ENCODE data around the gene GPER1. TPM values are rescaled to one million over a fixed set of nuclear protein-coding genes. Genes with fewer than 3 reads are reported as not detected.

The GPER1 gene
- total and polyA plus RNA-seq, 2 experiments from 2014 or later = 0.89 TPM; not detected in 1

GRCh38 chr7:1049801-1050200, 38.1 kb upstream of the GPER1 start (continued):
- TF ChIP-seq ZNF331 (CRISPR knock-in tag; IDR thresholded peaks at IDR 0.05; ENCODE audit: low read depth) = no peak
- TF ChIP-seq EZH2phosphoT487 (IDR thresholded peaks at IDR 0.05; ENCODE audit: unreplicated experiment) = no peak

DNA sequence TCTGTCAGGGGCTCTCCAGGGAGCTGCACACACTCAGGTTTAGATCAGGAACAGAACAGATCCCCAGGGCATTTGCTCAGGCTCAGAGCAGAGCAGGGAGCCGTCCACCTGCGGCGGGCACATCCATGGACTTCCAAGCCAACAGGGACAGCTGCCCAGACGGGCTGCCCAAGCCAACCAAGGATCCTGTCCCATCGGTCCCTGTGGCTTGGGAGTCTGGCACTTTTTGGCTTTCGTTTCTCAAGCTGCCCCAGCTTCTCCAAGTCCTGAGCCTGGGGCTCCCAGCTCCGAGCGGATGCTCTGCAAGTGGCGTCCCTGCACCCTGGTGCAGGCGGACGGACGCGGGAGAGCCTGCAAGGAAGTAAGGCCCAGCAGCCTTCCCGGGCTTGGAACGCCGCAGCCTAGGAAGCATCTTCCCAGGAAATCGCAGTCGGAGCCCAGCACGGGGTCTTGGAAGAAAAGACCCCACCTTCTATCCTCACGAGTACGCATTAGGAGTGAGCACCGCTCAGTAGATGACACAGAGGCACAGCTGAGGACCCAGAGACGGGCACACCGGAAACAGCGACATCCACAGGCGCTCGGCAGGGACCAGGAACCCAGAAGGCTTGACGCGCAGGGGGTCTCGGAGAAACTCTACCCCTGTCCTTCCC, 37.5 kb upstream of the GPER1 start:
- ATAC-seq (no peak), DNase-seq (ENCODE audit: low spot score) (no peak)
- Mint-ChIP-seq H3K9me3 (no peaks in the 10 kb centered on the region), H3K4me1 (peaks cover 44% of the 10 kb centered on the region), H3K27me3 (ENCODE audit: insufficient read depth, low read depth, poor library complexity) (peaks cover 8% of the 10 kb centered on the region), H3K36me3 (ENCODE audit: low read depth) (no peaks in the 10 kb centered on the region), H3K27ac (no peak overlapping the region), H3K4me3 (no peak overlapping the region)
- Histone ChIP-seq H3K9me2 (ENCODE audit: insufficient read depth) (no peaks in the 10 kb centered on the region), H3K4me1 (ENCODE audit: insufficient read depth) (peaks cover 8% of the 10 kb centered on the region; the same call in 1 of the 2 replicates), H3K27ac (ENCODE audit: low read depth) (no peak overlapping the region), H3K79me2 (replicated peaks; ENCODE audit: insufficient read depth) (peaks cover 16% of the 10 kb centered on the region; the same call in 1 of the 2 replicates), H3K4me3 (no peak overlapping the region), H4K20me1 (replicated peaks; ENCODE audit: insufficient read depth) (peaks cover 3% of the 10 kb centered on the region; the same call in 1 of the 2 replicates), H3K4me2 (no peak overlapping the region), H3K27me3 (ENCODE audit: insufficient read depth) (no peaks in the 10 kb centered on the region), H2AFZ (no peak overlapping the region), H3F3A (replicated peaks; ENCODE audit: low read depth) (peaks cover under 1% of the 10 kb centered on the region; the same call in 1 of the 2 replicates), H3K36me3 (ENCODE audit: insufficient read depth) (no peaks in the 10 kb centered on the region)
- TF ChIP-seq POLR2AphosphoS5 (IDR thresholded peaks at IDR 0.05; ENCODE audit: low read depth) (no peak), EZH2 (IDR thresholded peaks at IDR 0.05; ENCODE audit: low read depth, unreplicated experiment) (no peak), EZH2phosphoT487 (IDR thresholded peaks at IDR 0.05; ENCODE audit: unreplicated experiment) (no peak), CTCF (conservative IDR thresholded peaks at IDR 0.05; ENCODE audit: low read depth in 2 of 2) (no peak), ZNF331 (CRISPR knock-in tag; IDR thresholded peaks at IDR 0.05; ENCODE audit: low read depth) (no peak), REST (IDR thresholded peaks at IDR 0.05; ENCODE audit: unreplicated experiment) (no peak), JUNB (IDR thresholded peaks at IDR 0.05; ENCODE audit: unreplicated experiment) (no peak), CREB1 (CRISPR knock-in tag; IDR thresholded peaks at IDR 0.05; ENCODE audit: low read depth) (no peak)
- TF ChIP-seq, protein P1, sequence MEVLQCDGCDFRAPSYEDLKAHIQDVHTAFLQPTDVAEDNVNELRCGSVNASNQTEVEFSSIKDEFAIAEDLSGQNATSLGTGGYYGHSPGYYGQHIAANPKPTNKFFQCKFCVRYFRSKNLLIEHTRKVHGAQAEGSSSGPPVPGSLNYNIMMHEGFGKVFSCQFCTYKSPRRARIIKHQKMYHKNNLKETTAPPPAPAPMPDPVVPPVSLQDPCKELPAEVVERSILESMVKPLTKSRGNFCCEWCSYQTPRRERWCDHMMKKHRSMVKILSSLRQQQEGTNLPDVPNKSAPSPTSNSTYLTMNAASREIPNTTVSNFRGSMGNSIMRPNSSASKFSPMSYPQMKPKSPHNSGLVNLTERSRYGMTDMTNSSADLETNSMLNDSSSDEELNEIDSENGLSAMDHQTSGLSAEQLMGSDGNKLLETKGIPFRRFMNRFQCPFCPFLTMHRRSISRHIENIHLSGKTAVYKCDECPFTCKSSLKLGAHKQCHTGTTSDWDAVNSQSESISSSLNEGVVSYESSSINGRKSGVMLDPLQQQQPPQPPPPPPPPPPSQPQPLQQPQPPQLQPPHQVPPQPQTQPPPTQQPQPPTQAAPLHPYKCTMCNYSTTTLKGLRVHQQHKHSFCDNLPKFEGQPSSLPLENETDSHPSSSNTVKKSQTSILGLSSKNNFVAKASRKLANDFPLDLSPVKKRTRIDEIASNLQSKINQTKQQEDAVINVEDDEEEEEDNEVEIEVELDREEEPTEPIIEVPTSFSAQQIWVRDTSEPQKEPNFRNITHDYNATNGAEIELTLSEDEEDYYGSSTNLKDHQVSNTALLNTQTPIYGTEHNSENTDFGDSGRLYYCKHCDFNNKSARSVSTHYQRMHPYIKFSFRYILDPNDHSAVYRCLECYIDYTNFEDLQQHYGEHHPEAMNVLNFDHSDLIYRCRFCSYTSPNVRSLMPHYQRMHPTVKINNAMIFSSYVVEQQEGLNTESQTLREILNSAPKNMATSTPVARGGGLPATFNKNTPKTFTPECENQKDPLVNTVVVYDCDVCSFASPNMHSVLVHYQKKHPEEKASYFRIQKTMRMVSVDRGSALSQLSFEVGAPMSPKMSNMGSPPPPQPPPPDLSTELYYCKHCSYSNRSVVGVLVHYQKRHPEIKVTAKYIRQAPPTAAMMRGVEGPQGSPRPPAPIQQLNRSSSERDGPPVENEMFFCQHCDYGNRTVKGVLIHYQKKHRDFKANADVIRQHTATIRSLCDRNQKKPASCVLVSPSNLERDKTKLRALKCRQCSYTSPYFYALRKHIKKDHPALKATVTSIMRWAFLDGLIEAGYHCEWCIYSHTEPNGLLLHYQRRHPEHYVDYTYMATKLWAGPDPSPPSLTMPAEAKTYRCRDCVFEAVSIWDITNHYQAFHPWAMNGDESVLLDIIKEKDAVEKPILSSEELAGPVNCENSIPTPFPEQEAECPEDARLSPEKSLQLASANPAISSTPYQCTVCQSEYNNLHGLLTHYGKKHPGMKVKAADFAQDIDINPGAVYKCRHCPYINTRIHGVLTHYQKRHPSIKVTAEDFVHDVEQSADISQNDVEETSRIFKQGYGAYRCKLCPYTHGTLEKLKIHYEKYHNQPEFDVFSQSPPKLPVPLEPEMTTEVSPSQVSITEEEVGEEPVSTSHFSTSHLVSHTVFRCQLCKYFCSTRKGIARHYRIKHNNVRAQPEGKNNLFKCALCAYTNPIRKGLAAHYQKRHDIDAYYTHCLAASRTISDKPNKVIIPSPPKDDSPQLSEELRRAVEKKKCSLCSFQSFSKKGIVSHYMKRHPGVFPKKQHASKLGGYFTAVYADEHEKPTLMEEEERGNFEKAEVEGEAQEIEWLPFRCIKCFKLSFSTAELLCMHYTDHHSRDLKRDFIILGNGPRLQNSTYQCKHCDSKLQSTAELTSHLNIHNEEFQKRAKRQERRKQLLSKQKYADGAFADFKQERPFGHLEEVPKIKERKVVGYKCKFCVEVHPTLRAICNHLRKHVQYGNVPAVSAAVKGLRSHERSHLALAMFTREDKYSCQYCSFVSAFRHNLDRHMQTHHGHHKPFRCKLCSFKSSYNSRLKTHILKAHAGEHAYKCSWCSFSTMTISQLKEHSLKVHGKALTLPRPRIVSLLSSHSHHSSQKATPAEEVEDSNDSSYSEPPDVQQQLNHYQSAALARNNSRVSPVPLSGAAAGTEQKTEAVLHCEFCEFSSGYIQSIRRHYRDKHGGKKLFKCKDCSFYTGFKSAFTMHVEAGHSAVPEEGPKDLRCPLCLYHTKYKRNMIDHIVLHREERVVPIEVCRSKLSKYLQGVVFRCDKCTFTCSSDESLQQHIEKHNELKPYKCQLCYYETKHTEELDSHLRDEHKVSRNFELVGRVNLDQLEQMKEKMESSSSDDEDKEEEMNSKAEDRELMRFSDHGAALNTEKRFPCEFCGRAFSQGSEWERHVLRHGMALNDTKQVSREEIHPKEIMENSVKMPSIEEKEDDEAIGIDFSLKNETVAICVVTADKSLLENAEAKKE (CRISPR knock-in tag; IDR thresholded peaks at IDR 0.05) = no peak
